ENCODE data around the gene PIK3R1.

Gene PIK3R1

GRCh38 chr5:68329554-68330255 lies 114.1 kb downstream of the PIK3R1 start:
- no peak for DNase-seq (ENCODE audit: low read depth in 3 of 3)

- DNase-seq (ENCODE audit: low read depth in 3 of 3): no peak
Observed at GRCh38 chr5:68330574-68330973, 115.0 kb downstream of the PIK3R1 start.

- no peak for DNase-seq (ENCODE audit: low read depth in 3 of 3)
Observed at GRCh38 chr5:68331192-68332079, 115.9 kb downstream of the PIK3R1 start.

- DNase-seq (ENCODE audit: low read depth in 3 of 3): no peak
Observed at GRCh38 chr5:68332080-68332451, 116.5 kb downstream of the PIK3R1 start.

GRCh38 chr5:68332556-68332955 lies 117.0 kb downstream of the PIK3R1 start:
- no peak for DNase-seq (ENCODE audit: low read depth in 3 of 3)

GRCh38 chr5:68333649-68334552 lies 118.3 kb downstream of the PIK3R1 start:
- no peak for DNase-seq (ENCODE audit: low read depth in 3 of 3)

GRCh38 chr5:68334553-68334886 lies 119.0 kb downstream of the PIK3R1 start:
- DNase-seq (ENCODE audit: low read depth in 3 of 3): no peak

GRCh38 chr5:68335075-68335474 lies 119.5 kb downstream of the PIK3R1 start:
- no peak for DNase-seq (ENCODE audit: low read depth in 3 of 3)

GRCh38 chr5:68336200-68336599 lies 120.6 kb downstream of the PIK3R1 start:
- no peak for DNase-seq (ENCODE audit: low read depth in 3 of 3)

- no peak for DNase-seq (ENCODE audit: low read depth in 3 of 3)
Observed at GRCh38 chr5:68337235-68337634, 121.7 kb downstream of the PIK3R1 start.

GRCh38 chr5:68339921-68340321 lies 124.4 kb downstream of the PIK3R1 start:
- no peak for DNase-seq (ENCODE audit: low read depth in 3 of 3)

GRCh38 chr5:68341006-68341405 lies 125.5 kb downstream of the PIK3R1 start:
- DNase-seq (ENCODE audit: low read depth in 3 of 3): no peak

GRCh38 chr5:68342693-68343092 lies 127.1 kb downstream of the PIK3R1 start:
- no peak for DNase-seq (ENCODE audit: low read depth in 3 of 3)

GRCh38 chr5:68343421-68343826 lies 127.9 kb downstream of the PIK3R1 start:
- peak in 2 of 3 donors; percentile 7 to 23 for DNase-seq (ENCODE audit: low read depth in 3 of 3)

- peak in 1 of 3 donors; percentile 13 for DNase-seq (ENCODE audit: low read depth in 3 of 3)
Observed at GRCh38 chr5:68344447-68345111, 129.0 kb downstream of the PIK3R1 start.

- DNase-seq (ENCODE audit: low read depth in 3 of 3): no peak
Observed at GRCh38 chr5:68345171-68345570, 129.6 kb downstream of the PIK3R1 start.

GRCh38 chr5:68345582-68345981 lies 130.0 kb downstream of the PIK3R1 start:
- no peak for DNase-seq (ENCODE audit: low read depth in 3 of 3)

- no peak for DNase-seq (ENCODE audit: low read depth in 3 of 3)
Observed at GRCh38 chr5:68347536-68347935, 132.0 kb downstream of the PIK3R1 start.

- no peak for DNase-seq (ENCODE audit: low read depth in 3 of 3)
Observed at GRCh38 chr5:68348447-68349222, 133.1 kb downstream of the PIK3R1 start.

GRCh38 chr5:68350176-68350575 lies 134.6 kb downstream of the PIK3R1 start:
- DNase-seq (ENCODE audit: low read depth in 3 of 3): no peak
